CD4-positive, alpha-beta T cell treated with Interleukin-15 for 4 hours (primary cell): ENCODE results near the gene SDHA.
"Not testable (repeated sequence)": the region's sequence is repeated elsewhere in the genome, so short reads cannot be mapped to it uniquely, and the experiment has no call there.

Experiments
- DNase-seq: peaks from one replicate; pipeline ENCODE4 v3.0.0-alpha.2; 2020; ENCODE audit warnings: low spot score

SDHA gene

DNA sequence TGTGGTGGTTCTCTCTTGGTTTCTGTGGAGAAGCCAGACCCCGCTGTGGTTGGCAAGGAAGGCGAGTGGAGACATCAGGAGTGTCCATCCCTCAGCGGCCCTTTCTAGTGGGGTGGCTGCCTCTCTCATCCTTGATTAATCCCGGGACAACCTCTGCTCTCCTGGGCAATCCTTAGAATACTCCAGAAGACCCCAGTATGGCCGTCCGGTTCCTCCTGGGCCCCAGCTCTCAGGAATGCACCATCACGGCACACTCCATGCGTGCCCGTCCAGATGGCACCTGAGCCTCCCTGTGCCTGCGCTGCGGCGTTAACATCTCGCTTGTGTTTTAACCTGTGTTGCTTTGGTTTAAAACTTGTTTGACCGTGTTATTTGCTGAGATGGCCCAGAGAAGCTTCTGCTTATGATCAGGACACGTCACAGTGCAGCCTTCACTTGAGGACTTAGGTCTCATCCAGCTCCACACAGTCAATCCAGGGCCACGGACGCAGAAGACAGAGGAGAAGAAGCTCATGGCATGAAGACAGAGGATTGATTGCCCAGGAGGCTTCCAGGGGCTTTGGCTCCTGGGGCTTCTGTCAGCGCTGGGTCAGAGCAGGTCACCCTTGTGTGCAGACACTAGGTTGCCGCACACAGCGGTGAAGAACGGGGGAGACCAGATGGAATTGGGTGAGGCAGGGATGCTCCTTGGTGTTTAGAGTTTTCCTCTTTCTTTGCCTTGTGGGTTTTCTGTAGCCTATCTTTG is 82.7 kb downstream of the SDHA start:
- DNase-seq, result not testable (repeated sequence)

DNA sequence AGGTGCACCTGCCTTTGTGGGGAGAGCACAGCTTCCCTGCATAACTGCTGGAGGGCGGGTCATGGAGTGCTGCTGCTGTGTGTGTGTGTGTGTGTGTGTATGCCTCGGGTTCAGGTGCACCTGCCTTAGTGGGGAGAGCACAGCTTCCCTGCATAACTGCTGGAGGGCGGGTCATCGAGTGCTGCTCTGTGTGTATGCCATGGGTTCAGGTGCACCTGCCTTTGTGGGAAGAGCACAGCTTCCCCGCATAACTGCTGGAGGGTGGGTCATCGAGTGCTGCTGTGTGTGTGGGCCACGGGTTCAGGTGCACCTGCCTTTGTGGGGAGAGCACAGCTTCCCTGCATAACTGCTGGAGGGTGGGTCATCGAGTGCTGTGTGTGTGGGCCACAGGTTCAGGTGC is 84.3 kb downstream of the SDHA start:
- DNase-seq, result not testable (repeated sequence)

DNA sequence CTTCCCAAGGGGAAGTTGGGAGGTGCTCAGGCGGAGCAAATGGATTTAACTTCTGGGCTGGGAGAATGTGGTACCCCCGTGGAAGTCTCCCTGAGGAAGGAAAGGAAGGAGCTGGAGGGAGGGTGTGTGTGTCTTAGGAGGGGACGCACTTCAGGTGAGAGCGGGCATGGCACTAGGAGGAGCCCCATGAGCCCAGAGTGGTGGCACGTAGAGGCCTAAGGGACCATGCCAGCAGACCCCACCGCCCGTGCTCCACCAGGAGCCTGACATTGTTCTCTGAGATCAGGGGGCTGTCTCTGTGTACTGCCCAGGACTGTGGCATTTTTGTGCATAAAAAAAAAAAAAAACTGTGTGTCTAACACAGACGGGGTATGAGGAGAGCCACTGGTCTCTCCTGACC is 84.8 kb downstream of the SDHA start:
- no peak for DNase-seq

DNA sequence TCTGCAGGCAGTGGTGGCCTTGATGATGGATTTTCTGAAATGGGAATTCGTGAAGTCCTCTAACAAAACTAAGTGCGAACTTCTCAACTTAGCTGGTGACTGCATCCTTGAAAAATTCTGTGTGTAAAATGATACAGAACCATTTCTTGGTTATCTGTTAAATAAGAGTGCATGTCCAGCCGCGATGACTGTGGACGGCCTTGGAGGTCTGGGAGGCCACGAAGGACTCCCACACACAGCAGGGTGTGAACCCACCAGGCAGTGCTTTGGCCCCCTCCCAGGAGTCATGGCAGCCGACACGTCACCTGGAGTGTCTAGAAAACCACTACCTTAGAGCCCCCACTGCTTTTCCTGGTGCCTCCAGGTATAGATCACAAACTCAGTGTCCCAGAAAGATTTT is 85.6 kb downstream of the SDHA start:
- DNase-seq, result not testable (repeated sequence)

DNA sequence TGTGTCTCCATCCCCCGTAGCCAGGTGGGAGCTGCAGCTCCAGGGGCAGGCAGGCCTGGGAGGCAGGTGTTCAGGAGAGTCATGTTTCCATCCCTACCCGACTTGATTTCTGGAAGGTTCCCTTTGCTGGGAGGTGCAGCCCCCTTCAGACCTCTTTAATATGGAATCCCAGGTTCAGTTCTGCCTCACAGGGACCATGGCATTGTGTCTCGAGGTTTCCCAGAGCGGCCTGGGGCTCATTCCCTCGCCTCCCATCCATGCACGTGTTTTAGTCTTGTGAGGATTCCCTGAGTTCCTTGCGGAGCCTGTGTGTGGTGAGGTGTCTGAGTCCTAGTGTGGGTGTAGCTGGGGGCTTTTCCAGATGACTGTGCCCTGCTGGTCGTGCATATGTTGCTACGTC is 86.9 kb downstream of the SDHA start:
- DNase-seq, result no peak

DNA sequence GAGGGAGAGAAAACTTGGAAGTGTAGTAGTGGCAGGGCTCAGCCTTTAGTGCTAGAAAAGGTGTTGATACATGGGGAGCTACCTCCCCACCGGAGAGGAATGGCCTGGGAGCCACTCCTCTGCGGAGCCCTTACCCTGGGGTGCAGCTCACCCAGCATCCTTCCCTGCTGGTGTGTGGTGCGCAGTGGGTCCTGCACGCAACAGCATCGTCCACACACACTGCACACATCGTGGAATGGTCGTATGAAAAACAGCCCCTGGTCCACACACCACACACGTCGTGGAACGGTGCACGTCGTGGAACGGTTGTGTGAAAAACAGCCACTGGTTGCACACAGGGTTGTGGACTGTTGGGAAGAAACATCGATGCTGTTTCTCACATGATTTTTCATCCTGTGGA is 87.3 kb downstream of the SDHA start:
- DNase-seq, result no peak

DNA sequence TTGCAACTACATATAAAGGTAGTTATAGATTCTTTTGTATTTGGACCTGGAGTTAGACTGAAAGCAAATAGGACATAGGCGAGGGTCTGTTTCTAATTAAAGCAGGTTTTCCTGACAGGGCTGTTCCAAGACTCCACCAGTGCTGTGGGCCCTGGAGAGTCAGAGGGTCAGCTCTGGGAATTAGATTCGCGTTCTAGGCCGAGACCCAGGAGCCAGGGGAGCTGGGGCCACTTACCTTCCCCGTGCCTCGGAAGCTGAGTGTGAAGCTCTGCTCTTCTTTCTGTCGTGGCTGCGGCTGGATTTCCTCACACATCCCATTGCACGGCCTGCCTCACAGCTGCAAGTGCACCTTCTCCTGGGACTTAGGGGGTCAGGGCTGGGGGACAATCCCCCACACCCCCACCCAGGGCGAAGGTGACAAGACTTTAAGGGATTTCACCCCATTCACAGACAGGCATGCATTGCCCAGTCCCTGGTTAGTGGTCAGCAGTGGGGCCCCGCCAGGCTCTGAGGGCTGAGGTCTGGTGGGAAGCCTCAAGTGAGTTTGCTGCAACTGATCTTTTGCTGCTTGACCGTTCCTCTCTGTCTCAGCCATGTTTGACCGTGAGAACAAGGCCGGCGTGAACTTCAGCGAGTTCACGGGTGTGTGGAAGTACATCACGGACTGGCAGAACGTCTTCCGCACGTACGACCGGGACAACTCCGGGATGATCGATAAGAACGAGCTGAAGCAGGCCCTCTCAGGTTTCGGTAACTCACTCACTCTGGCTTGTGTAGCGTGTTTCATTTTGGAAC is 88.1 kb downstream of the SDHA start:
- no peak for DNase-seq
